WI38 (cell line): ENCODE measurements around the gene CNST.

ENCODE experiments used
- H3K4me3 ChIP-seq: 2 replicates; pipeline ENCODE4 v1.5.1; 2011; ENCODE audit warnings: low read depth, mild to moderate bottlenecking, control low read depth, low read length
- TF ChIP-seq, protein P1 (sequence below): IDR thresholded peaks from 2 replicates; pipeline ENCODE4 v1.5.1; 2012; ENCODE audit warnings: low read depth, mild to moderate bottlenecking, control low read depth, low read length

The CNST gene

DNA sequence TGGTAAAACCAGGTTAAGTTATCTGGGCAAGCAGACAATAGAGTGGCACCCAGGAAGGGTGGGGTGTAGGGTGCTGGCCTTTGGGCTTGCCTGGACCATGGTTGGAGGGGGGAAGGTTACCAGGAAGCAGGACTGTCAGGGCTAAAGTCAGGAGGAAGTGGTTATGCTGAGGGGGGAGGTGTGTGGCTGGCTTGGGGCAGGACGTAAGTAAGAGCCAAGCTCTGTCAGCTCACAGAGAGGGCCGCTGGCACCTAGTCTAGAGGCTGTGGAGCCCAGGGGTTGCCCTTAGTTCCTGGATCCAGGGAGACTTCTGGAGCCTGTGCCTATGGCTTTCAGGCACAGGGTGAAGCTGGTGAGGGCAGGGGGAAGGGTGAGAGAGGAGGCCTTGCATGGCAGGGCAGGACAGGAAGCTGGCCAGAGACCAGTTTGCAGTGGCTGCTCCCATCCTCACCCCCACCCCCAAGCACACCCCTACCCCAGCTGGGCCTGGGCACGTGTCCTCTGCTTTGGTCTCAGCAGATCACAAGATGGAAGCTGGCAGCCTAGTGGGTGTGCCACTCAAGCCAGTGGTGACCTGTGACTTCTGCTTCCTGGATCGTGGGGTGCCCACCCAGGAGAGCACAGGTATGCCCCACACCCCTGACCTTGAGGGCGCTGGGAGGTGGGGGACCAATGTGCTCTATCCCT is 38.7 kb upstream of the CNST start:
- H3K4me3 ChIP-seq, result no peak overlapping the region
- TF ChIP-seq, protein P1, sequence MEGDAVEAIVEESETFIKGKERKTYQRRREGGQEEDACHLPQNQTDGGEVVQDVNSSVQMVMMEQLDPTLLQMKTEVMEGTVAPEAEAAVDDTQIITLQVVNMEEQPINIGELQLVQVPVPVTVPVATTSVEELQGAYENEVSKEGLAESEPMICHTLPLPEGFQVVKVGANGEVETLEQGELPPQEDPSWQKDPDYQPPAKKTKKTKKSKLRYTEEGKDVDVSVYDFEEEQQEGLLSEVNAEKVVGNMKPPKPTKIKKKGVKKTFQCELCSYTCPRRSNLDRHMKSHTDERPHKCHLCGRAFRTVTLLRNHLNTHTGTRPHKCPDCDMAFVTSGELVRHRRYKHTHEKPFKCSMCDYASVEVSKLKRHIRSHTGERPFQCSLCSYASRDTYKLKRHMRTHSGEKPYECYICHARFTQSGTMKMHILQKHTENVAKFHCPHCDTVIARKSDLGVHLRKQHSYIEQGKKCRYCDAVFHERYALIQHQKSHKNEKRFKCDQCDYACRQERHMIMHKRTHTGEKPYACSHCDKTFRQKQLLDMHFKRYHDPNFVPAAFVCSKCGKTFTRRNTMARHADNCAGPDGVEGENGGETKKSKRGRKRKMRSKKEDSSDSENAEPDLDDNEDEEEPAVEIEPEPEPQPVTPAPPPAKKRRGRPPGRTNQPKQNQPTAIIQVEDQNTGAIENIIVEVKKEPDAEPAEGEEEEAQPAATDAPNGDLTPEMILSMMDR, result no peak

DNA sequence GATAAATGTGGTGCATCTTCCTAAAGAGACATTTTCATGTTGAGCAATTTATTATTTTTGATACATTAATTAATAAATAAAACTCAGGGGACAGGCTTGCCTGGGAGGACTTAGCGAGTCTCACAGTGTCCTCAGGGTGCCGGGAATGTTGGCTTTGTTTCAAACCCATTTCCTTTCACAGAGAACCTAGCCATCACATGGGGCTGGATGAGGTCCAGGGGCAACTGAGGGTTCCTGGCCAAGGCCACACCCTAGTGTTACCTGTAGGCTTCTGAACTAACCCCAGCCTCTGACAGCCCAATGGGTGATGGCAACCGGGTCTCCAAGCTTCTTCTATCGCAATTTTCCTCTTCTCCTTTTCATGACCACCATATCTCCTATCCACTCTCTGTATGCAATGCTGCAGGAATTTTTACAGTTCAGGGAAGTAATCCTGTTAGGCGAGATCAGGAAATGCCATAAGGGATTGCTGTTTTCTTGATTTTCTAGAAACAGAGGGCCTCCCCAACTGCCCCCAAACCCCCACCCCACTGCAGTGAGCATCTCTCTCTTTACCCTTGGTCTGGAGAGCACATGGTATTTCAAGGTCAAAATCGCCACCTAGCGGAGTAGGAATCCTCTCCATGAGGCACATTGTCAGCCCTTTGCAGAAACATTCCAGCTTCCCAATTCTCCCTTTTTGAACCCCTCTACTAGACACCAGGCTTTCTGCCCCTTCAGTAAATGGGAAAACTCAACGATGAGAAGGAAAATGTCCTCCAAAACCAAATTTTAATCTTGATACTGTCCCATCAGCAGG is 37.1 kb upstream of the CNST start:
- TF ChIP-seq, protein P1, result no peak

DNA sequence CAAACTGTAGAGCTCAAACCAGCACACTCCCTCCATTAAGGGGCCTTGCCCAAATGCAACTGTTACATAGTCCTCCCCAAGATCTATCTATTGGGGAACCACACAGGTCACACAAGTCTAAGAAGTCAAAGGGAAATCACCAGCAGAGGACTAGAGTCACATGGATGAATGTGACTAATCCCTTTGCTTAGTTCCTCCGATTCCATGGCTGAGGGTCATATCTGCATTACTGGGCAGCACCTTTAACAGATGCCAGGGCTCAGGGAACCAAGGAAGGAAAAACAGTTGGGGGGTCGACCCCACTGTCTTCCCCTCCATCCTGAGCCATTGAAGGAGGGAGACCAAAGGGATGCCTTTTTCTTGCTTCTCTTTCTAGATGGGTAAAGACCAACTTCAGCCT is 35.8 kb upstream of the CNST start:
- no peak overlapping the region for H3K4me3 ChIP-seq

More for the DNA sequence above, 37.1 kb upstream of the CNST start:
- no peak overlapping the region for H3K4me3 ChIP-seq

DNA sequence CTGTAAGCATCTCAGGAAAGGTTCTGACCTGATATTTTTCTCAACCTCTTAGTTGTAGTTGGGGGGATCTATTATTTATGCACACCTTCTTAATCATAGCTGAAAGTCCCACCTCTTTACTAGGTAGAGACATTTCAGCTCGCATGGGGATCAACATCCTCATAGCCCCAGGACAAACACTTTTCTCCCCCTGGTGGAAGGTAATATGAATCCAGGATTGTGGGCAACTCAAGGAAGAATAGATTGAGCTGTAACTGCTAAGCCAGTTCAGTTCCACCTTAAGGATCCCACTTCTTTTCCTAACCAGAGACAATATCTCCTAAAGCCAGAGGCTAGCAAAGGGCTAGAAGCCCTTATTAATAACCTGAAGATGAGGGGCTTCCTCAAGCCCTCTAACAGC is 33.7 kb upstream of the CNST start:
- H3K4me3 ChIP-seq, result no peak overlapping the region
- TF ChIP-seq, protein P1, result no peak

More for the DNA sequence above, 35.8 kb upstream of the CNST start:
- TF ChIP-seq, protein P1, result no peak

DNA sequence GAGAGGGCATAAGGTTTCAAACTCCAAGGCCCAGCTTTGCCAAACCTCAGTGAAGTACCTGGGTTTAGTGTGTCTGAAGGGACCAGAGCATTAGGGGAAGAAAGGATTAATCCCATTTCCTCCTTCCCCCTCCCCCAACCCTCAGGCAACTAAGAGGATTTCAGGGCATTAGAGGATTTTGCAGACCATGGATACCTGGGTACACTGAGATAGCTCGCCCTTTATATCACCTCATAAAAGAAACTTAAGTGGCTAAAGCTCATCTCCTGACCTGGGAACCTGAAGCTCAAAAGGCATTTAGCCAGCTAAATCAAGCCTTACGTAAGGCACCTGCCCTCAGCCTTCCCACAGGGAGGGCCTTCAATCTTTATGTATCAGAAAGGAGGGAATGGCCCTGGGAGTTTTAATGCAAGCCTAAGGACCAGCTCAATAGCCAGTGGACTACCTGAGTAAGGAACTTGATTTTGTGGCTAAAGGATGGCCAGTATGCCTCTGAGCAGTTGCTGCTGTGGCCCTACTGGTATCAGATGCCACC is 32.8 kb upstream of the CNST start:
- no peak overlapping the region for H3K4me3 ChIP-seq
- TF ChIP-seq, protein P1, result no peak

DNA sequence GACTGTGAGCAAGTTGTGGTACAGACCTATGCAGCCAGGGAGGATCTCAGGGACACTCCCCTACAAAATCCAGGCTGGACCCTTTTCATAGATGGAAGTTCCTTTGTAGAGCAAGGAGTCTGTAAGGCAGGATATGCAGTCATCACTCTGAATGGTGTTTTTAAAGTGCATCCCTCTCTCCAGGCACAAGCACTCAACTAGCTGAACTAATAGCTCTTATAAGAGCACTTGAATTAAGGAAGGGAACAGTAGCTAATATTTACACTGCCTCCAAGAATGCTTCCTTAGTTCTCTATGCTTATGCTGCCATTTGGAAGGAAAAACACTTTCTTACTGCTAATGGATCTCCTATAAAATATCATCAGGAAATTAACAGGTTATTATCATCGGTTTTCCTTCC is 32.1 kb upstream of the CNST start:
- H3K4me3 ChIP-seq, result no peak overlapping the region
- TF ChIP-seq, protein P1, result no peak

DNA sequence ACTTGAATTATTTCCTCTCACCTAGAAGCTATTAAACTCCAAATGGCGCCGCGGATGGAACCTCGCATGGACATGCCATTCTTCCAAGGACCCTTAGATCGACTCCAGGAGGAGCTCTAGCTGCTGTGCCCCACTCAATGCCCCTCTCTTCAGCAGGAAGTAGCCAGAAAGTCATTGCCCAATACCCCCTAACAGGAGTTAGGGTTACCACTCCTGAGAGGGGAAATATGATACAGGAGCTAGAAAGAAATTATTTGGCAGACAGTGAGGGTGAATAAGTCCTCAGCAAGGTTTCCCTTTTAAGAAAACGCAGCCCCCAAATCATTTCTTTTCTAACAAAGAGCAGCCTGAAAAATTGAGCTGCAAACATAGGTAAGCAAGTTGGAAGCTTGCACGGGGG is 28.8 kb upstream of the CNST start:
- TF ChIP-seq, protein P1, result no peak
- H3K4me3 ChIP-seq, result no peak overlapping the region
